ENCODE results near the gene ATP10B. TPM values are rescaled to one million over a fixed set of nuclear protein-coding genes. Genes with fewer than 3 reads are reported as not detected.

ATP10B gene
- total and polyA plus RNA-seq, 2 experiments from 2014 or later = 0.03 TPM; not detected in 1

DNA sequence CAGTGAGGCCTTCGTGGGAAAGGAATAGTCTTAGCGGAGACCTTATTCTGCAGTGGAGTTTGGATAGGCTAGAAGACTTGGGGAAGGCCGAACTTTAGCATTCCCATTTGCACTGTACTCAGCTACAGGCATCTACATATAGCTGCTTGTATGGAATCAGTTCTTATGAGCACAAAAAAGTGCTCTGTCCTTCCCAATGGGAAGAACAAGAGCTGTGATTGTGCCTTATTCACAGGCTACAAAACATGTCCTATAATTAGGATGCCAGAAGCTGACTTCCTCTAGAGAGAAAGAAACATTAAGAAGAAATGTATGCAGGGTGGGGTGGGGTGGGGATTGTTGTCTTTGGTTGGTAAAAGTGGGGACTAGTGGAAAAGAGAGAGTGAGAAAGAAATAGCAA, 154.7 kb downstream of the ATP10B start:
- DNase-seq (ENCODE audit: low read depth in 1 of 2, low spot score in 1 of 2) = no peak
- Histone ChIP-seq H3K4me1 (ENCODE audit: low read depth) (no peaks in the 10 kb centered on the region), H3K9me3 (ENCODE audit: low read depth) (no peaks in the 10 kb centered on the region), H3K27me3 (no peaks in the 10 kb centered on the region), H3K36me3 (no peaks in the 10 kb centered on the region), H3K4me3 (no peak overlapping the region), H3K27ac (no peak overlapping the region)
- TF ChIP-seq, protein P1, sequence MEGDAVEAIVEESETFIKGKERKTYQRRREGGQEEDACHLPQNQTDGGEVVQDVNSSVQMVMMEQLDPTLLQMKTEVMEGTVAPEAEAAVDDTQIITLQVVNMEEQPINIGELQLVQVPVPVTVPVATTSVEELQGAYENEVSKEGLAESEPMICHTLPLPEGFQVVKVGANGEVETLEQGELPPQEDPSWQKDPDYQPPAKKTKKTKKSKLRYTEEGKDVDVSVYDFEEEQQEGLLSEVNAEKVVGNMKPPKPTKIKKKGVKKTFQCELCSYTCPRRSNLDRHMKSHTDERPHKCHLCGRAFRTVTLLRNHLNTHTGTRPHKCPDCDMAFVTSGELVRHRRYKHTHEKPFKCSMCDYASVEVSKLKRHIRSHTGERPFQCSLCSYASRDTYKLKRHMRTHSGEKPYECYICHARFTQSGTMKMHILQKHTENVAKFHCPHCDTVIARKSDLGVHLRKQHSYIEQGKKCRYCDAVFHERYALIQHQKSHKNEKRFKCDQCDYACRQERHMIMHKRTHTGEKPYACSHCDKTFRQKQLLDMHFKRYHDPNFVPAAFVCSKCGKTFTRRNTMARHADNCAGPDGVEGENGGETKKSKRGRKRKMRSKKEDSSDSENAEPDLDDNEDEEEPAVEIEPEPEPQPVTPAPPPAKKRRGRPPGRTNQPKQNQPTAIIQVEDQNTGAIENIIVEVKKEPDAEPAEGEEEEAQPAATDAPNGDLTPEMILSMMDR (IDR thresholded peaks at IDR 0.05; ENCODE audit: low read depth, low read length) = no peak

DNA sequence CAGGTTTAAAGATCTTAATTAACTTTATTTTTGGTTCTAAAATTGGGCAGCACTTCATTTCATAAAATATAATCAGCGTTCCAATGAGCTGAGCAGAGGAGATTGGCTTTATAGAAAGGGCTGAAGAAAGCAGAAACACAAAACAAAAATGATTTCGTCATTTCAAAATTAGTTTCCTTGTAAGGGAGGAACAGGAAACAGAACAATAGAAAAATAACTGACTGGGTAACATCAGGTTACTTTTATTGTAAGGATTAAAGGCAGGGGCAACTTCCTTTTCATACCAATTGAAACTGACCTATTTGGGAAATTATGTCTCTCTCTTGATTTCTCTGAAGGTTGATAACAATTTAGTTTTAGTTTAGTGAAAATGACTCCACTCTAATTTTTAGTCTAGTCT, 157.1 kb downstream of the ATP10B start:
- TF ChIP-seq, protein P1 (IDR thresholded peaks at IDR 0.05; ENCODE audit: low read depth, low read length) = no peak
- no peaks in the 10 kb centered on the region for H3K4me1 ChIP-seq (ENCODE audit: low read depth)
- no peak for DNase-seq (ENCODE audit: low read depth in 1 of 2, low spot score in 1 of 2)

DNA sequence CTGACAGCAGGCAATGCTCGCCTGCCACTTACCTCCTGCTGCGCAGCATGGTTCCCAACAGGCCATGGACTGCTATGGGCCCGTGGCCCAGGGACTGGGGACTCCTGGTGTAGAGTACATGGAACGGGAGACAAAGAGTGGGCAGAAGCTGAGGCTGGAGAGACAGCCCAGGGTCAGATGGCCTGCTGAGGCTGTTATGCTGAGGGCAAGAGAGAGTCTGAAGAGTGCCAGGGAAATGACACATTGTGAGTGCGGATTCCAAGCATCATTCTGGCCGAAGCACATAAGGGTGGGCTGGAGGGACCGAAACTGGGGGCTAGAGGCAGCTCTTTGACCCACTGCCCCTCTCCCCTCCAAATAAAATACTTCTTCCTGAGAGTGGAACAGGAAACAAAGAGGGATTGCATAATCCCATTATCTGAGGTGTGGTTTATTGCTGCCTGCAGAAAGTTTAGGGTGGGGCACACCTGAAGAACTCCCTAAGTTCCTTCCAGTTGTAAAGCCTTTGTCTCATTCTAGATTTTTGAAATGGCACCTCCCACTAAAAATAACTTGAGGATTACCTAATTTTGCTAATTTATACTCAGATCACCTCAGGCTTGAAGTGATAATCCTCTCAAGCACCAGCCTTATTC, 158.1 kb downstream of the ATP10B start:
- TF ChIP-seq, protein P1 (IDR thresholded peaks at IDR 0.05; ENCODE audit: low read depth, low read length) = no peak
- Histone ChIP-seq H3K4me1 (ENCODE audit: low read depth) (no peaks in the 10 kb centered on the region), H3K4me3 (no peak overlapping the region), H3K27me3 (no peaks in the 10 kb centered on the region), H3K9me3 (ENCODE audit: low read depth) (no peaks in the 10 kb centered on the region), H3K27ac (no peak overlapping the region), H3K36me3 (no peaks in the 10 kb centered on the region)
- DNase-seq (ENCODE audit: low read depth in 1 of 2, low spot score in 1 of 2) = no peak

More for the DNA sequence above, 157.1 kb downstream of the ATP10B start:
- H3K36me3 ChIP-seq = no peaks in the 10 kb centered on the region
- H3K4me3 ChIP-seq = no peak overlapping the region
- H3K27me3 ChIP-seq = no peaks in the 10 kb centered on the region
- H3K9me3 ChIP-seq (ENCODE audit: low read depth) = no peaks in the 10 kb centered on the region
- H3K27ac ChIP-seq = no peak overlapping the region

DNA sequence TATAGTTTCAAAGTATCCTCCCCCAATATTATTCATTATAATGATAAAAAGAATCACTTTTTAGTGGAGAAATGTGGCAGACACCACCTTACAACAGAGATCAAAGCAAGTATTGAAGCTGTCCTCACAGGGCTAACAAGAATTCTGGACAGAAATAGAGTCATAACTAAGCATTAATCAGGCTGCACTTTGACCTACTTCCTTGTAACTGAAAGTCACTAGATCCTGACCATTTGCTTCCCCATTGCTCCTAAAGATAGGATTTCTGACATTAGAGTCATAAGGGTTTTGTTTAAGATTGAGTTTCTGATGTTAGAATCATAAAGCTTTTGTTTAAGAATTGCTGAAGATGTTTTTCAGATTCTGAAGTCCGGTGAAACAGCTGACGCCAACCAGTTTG, 159.7 kb downstream of the ATP10B start:
- H3K27ac ChIP-seq = no peak overlapping the region
- H3K4me1 ChIP-seq (ENCODE audit: low read depth) = no peaks in the 10 kb centered on the region
- no peaks in the 10 kb centered on the region for H3K9me3 ChIP-seq (ENCODE audit: low read depth)
- H3K36me3 ChIP-seq = no peaks in the 10 kb centered on the region
- DNase-seq (ENCODE audit: low read depth in 1 of 2, low spot score in 1 of 2) = no peak
- H3K27me3 ChIP-seq = no peaks in the 10 kb centered on the region
- TF ChIP-seq, protein P1 (IDR thresholded peaks at IDR 0.05; ENCODE audit: low read depth, low read length) = no peak
- no peak overlapping the region for H3K4me3 ChIP-seq

DNA sequence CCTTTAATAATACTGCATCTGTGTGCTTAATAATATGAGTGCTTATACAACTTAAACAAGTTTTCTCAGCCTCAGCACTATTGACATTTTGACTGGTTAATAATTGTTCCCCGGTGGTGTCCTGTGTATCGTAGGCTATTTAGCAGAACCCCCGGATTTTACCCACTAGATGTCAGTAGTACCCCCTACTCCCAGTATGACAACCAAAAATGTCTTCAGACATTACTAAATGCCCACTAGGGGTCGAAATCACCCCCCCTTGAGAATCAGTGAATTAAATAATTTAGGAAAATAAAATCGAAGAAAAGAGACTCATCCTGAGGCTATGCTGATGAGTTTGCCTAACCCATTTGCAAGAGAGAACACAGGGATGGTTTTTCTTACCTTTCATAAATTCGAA, 166.3 kb downstream of the ATP10B start:
- H3K4me1 ChIP-seq (ENCODE audit: low read depth) = no peaks in the 10 kb centered on the region
- no peak overlapping the region for H3K4me3 ChIP-seq
- no peak overlapping the region for H3K27ac ChIP-seq
- no peaks in the 10 kb centered on the region for H3K9me3 ChIP-seq (ENCODE audit: low read depth)
- TF ChIP-seq, protein P1 (IDR thresholded peaks at IDR 0.05; ENCODE audit: low read depth, low read length) = no peak
- H3K27me3 ChIP-seq = peaks cover 20% of the 10 kb centered on the region
- H3K36me3 ChIP-seq = no peaks in the 10 kb centered on the region
- DNase-seq (ENCODE audit: low read depth in 1 of 2, low spot score in 1 of 2) = peak in 1 of 2 donors; percentile 36

All from cardiac muscle cell (in vitro differentiated cells and primary cell).